CD4-positive, alpha-beta T cell treated with Interleukin-21 for 1 hour (primary cell): ENCODE results near the gene RPP25.

Experiments
- DNase-seq: peaks from one replicate; pipeline ENCODE4 v3.0.0-alpha.2; 2020

Gene RPP25

DNA sequence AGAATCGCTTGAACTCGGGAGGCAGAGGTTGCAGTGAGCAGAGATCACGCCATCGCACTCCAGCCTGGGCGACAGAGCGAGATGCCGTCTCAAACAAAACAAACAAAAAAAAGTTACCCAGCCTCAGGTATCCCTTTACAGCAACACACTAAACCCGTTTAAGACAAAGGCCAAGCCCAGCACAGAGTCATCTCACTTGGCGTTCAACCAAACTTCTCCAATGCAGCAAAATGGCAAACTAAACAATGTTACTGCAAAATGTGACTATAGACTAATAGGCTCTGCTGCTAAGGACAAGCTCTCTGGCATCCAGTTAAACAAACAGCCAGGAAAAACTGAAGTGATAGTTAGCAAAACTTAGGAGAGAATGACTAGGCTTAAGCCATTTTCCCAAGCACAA, 43.5 kb downstream of the RPP25 start:
- no peak for DNase-seq

DNA sequence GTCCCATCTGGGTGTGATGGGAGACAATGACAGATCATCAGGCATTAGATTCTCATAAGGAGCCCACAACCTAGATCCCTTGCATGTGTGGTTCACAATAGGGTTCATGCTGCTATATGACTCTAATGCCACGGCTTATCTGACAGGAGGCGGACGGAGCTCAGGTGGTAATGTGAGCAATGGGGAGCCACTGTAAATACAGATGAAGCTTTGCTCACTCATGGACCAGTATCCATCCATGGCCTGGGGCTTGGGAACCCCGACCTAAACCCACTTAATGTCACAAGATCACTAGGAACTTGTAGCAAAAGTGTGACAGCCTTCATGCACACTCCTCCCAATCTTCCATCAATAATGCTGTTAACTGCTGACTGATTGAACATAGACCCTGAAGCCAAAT, 47.9 kb downstream of the RPP25 start:
- DNase-seq, result no peak

- DNase-seq, result no peak
These were observed 49.3 kb downstream of the RPP25 start for GRCh38 chr15:74907163-74907870.

DNA sequence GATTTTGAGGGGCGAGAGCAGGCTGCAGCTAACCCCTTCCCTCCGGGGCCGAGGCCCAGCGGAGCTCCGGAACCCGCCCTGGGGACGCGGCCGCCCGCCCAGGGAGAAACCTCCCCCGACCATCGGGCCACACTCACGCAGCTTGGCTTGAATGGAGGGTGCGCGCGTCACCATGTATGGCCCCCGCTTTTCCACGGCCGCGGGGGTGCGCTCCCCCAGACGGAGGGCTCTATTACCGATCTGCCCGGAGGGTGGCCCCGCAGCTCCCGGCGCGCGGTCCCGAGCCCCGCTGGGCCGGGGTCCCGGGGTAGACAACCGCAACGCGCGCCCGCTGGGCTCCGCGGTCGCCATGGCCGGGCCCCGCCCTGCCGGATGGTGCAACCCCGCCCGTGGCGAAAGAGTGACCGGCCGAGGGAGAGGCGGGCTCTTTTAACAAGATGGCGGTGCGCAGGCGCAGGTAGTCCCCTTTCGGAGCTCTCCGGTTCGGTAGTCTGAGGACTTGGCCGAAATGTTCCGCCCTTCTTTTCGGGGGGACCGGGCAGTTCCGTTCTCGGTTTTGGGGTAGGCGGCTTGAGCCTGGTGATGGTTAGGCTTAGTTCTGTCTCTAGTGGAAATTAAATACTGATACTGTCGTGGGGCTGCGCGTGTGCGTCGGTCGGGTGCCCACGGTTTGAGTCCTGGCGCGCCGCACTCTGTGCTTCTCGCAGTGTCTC, 50.0 kb downstream of the RPP25 start, which contains the start of gene FAM219B:
Gene FAM219B (minus strand): TSS at position 402 of the 713 bp plus-strand sequence. CDS start 51 bp downstream, at position 351.
- DNase-seq, result peak; percentile 78

DNA sequence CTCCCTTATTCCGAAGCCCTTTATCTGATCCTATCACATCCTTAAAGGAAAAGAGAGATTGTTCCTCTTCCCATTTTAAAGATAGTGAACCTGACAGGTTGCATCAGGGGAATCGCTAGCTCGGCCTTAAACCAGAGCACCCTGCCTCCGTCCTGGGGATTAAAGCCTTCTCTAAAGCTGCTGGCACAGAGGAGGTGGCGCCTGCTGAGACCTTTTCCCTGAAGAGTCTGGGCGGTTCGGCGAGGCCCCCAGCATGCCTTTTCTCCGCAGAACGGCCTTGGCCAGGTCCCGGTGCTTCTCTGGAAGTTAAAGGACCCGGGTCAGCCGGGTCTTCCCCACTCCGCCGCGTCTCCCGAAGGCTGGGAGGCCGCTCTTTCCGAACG, 50.5 kb downstream of the RPP25 start:
- no peak for DNase-seq
